CD4-positive, alpha-beta T cell treated with Interleukin-17A for 4 hours (primary cell): ENCODE data around the gene OGDHL.
"Not testable (repeated sequence)": the region's sequence is repeated elsewhere in the genome, so short reads cannot be mapped to it uniquely, and the experiment has no call there.

Source experiments
- DNase-seq: peaks from one replicate; pipeline ENCODE4 v3.0.0-alpha.2; 2020; ENCODE audit warnings: mixed read lengths

Gene OGDHL

DNA sequence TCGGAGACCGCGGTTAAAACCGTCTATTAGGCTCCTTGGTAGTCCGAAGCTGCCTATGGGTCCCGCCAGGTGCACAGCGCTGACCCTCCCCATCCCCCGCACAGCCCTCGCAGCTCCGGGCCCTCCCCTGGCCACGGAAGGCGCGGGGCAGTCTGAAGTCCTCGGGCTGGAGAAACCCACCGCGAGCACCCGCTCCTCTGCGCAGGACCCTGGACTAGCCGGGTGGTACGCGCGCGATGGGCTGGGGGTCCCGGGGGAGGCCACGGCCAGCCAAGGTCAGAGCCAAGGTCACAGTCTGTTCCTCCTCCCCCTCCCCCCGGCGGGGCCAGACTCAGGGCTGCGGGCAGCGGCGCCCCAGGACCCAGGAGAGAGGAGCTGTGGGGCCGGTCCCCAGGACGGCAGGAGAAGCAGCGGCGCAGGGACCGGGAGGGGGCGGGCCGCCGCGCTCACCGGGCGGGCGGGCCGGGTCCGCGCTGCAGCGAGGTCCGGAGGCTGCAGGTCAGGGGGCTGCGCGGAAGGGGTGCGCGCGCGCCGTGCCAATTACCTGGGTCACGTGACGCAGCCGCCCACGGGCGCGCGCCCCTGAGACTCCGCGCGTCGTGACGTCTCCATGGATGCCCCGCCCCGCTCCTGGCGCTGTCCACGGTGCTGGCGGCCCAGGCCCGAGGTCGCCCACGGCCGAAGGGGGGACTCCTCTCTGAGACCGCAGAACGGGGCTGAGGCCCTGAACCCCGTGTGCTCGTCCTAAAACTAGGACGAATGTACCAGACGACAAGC is at the start of gene OGDHL:
OGDHL (minus strand) TSS at position 535 of the 777 bp plus-strand sequence. CDS start 3,731 bp downstream, outside the sequence.
- peak; percentile 16 for DNase-seq

DNA sequence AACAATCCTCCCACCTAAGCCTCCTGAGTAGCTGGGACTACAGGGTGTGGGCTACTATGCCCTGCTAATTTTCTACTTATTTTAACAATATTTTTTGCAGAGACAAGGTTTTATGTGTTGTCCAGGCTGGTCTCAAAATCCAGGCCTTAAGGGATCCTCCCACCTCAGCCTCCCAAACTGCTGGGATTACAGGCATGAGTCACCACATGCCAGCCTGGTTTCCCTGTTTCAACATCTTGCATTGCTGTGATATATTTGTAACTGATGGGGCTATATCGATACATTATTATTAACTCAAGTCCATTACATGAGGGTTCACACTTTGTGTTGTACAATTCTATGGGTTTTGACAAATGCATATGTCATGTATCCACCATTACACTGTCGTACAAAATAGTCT is 41.9 kb upstream of the OGDHL start:
- DNase-seq: no peak

DNA sequence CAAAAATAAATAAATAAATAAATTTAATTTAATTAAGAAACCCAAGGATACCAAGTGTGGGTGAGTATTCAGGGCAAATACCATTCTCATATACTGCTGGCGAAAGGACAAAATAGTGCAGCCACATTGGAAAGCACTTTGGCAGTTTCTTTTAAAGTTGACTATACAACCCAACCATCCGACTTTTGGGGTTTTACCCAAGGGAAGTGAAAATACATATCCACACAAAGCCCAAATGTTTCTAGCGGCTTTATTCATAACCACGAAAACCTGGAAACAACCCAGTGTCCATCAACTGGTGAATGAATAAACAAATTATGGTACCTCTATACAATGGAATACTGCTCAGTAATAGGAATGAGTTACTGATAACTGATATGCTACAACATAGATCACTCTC is 36.2 kb upstream of the OGDHL start:
- no peak for DNase-seq

GRCh38 chr10:49791100-49791499 is 29.0 kb upstream of the OGDHL start:
- no peak for DNase-seq

- no peak for DNase-seq
Measured at GRCh38 chr10:49784681-49785080, 22.6 kb upstream of the OGDHL start.

DNA sequence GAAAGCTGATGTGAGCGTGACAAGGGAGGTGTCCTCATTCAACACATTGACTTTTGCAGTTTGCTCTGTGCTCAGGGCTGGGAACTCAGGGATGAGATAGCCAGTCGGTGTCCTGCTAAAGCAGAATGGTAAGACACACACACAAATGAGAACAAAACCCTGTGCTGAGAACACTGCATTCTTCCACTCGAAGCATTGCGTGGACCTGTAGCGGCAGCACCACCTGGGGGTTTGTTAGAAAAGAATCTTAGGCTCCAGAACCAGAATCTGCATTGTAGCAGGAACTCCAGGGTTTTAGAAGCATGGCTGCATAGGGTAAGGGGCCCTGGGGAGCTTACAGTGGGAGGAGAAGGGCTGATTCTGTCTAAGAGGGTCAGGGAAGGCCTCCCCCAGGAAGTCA is 21.5 kb upstream of the OGDHL start:
- DNase-seq: no peak

- no peak for DNase-seq
Measured at GRCh38 chr10:49781247-49781646, 19.1 kb upstream of the OGDHL start.

DNA sequence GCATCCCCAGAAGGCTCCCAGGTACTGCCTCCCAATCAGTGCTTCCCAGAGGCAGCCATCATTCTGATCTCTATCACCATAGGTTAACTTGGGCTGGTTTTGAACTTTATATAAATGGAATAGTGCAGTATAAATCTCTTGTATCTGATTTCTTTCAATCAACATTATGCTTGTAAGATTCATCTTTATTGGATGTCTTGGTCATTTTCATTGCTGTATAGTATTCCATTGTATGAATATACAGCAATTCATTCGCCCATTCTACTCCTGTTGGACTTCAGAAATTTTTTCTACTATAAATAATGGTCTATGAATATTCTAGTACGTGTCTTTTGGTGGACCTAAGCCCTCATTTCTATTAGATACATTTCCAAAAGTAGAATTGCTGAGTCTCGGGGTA is 16.1 kb upstream of the OGDHL start:
- no peak for DNase-seq

DNA sequence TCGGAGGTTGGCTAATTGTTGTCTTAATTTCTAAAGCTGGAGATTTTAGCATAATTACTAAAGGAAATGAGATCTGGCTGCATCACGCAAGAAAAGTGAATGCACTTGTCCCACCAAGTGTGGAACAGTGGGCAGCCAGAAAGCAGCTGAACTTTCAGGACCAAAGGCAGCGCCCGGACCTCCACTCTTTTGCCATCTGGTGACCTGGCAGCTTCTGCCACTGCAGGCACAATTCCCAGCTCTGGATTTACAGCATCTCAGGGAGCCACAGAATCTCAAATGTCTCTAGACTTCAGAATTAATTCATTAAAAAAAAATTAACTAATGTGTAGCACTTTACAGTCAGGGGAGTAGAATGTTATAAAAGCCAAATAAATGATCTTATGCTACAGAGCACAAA is 14.7 kb upstream of the OGDHL start:
- DNase-seq: no peak

DNA sequence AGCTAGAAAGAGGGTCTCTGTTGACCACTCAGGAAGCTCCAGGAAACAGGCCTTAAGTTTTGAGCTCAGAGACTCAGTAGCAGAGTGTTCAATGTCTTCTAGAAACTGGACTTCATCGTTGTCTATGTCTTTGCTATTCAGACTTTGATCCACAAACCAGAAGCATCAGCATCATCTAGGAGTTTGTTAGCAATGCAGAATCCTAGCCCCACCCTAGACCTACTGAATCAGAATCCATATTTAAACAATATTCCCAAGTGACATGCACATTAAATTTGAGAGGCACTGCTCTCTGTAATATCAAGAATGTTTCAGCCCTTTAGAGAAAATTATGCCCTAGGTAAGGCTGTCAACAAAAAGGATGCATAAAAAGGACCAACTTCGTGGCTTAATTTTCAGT is 12.9 kb upstream of the OGDHL start:
- DNase-seq: no peak

DNA sequence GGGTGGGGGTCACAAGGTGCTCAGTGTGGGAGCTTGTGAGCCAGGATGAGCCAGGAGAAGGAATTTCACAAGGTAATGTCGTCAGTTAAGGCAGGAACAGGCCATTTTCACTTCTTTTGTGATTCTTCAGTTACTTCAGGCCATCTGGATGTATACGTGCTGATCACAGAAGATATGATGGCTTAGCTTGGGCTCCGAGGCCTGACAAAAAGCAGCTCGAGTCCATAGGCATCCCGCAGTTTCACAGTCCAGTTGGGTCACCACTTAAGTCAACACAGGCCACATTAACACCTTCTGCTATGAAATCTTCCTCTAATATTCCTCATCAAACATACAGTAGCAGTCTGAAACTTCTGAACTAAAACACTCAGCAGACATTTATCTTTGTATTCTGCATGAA is 10.8 kb upstream of the OGDHL start:
- not testable (repeated sequence) for DNase-seq

DNA sequence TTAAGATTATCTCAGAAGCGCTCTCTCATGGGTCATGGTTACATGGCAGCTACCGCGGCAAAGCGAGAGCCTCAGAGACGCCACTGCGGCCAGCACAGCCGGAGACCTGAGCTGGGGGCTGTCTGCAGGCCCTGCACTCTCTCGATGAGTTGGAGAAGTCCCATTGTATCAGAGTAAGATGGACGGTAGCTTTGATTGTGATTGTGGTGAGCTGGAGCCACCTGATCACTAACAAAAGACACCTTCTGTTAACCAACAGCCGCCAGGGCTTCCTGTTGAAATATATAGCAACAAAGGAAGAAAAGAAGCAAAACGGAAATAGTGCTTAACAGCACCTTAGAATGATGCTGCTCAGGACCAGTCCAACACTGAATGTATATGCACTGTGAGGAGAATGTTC is 8.9 kb upstream of the OGDHL start:
- not testable (repeated sequence) for DNase-seq

- DNase-seq: no peak
Measured at GRCh38 chr10:49769692-49770091, 7.6 kb upstream of the OGDHL start.

DNA sequence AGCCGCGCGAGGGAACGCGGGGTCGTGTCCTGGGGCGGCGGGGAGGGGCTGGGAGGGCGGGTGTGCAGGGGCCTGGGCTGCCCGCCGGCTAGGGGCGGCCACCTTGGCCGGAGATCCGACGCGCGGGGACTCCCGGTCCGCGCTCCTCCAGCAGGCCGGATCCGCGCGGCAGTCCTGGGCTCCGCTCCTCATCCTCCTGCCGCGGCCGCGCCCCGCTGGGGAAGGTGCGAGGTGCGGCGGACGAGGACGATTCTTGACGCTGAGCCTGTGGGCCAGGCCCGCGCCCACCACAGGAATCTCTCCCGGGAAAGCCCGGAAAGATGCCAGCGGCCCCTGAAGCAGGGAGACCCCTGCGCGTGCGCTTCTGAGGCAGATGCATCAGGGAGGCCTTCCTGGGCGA is 6.6 kb upstream of the OGDHL start:
- DNase-seq: no peak

GRCh38 chr10:49768329-49768728 is 6.2 kb upstream of the OGDHL start:
- no peak for DNase-seq

DNA sequence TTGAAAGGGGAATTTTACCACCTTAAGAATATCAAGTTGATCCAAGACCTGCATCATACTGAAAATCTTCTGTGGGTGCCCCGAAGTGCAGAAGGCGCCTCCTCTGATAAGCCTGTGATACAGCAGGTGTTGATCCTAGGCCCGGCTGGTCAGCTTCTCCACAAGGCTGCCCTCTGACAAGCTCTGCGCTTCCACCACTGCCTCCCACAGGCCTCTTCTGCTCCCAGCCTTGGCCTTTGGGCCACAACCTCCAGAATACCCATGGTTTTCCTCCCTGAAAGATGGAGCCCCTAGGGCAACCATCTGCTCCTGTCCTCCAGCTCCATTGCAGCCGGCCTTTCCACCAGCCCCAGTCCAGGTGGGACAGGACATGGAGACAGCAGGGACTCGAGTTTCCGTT is 5.6 kb upstream of the OGDHL start:
- DNase-seq: no peak

GRCh38 chr10:49766484-49766883 is 4.4 kb upstream of the OGDHL start:
- no peak for DNase-seq

GRCh38 chr10:49762566-49762877 is 399 bp upstream of the OGDHL start:
- DNase-seq: no peak

- no peak for DNase-seq
Measured at GRCh38 chr10:49761201-49761788, 828 bp downstream of the OGDHL start.

DNA sequence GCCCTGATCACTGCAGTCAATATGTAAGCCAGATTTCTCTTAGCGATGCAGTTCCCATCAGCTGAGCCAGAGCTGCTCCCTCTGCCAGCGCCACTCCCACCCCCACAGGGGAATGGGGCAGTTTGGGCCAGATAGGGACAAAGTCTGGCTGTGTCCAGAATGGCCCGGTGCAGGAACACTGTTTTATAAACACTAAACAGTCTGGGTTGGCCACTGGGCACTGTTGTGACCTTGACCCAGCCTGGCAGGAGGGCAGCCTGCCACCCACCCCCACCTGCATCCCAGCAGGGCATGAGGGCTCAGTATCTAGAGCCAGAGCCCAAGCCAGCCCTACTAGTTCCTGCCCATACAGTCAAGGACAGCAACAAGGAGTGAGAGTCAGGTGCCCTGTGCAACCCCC is 1.3 kb downstream of the OGDHL start:
- DNase-seq: no peak

DNA sequence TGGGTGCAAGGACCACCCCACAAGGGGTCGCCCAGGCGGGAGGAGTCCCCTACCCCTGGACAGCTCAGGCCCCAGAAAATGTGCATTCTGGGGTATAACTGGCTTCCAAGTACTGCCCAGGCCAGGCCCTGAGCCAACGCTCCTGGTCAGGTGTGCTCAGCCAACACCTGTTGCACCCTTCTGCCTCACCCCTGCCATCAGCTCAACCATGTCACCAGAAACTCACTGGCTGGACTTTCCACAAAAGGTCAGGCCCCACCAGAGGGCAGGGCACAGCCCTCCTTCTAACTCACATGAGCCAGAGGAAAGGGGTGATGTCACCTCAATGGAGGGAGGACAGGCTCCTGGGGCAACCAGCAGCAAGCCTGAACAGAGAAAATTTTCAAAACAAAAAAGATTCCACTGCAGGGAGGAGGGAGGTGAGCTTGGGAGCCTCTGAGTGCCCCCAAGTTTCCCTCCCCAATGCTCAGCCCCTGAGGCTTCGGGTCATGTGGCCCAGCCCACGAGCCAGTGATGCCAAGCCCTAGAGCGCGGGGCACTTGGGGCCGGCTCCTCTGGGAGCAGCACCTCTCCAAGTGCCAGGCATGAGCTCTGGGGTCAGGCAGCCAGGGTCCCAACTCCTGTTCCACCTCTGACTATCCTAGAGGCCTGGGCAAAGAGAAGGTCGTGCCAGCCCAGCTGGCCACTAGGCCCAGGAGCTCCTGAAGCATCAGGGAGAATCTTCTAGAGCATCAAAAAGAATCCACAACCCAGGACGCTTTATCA is 2.2 kb downstream of the OGDHL start:
- DNase-seq: no peak

- no peak for DNase-seq
Measured at GRCh38 chr10:49758249-49758930, 3.7 kb downstream of the OGDHL start.

DNA sequence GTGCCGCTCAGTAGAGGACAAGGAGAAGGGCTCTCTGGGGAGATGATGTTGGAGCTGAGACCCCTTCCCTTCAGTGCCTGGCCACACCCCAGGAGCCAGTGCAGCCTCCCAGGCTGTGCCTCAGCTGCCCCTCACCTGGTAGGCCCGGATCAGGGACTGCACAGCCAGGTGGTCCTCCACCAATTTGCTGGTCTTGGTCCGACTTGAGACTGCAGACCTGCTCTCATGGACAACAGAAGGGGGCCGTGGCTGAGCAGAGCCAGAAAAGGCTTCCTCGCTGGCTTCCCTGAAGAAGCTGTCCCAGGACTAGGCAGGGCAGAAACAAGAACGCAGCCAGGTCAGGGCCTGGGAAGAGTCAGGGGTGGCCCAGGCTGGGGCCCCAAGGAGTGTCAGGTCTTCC is 5.5 kb downstream of the OGDHL start:
- DNase-seq: no peak

DNA sequence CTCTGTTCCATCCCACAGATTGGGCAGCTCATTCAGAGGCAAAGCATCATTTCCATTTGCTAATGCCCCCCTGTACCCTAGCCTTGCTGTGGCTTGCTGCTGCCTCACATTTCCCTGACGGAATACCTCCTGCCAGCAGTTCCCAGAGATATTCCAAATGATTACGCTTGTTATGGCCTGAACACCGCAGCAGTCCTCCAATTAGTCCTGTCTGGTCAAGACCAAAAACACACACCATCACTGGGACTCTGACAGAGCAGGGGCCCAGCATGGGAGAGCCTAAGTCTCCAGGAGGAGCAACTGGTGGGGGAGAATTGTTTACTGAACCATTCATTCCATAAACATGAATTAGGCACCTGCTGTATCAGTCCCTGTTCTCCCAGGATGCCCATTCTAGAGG is 6.1 kb downstream of the OGDHL start:
- DNase-seq: no peak
